Activated CD8-positive, alpha-beta memory T cell treated with anti-CD3 and anti-CD28 coated beads, Interleukin-2, amount 10 ng/mL, durations not matched to agents 7 days and 5 days (primary cell): Measurements from ENCODE around the gene NCK1. TPM values are rescaled to one million over a fixed set of nuclear protein-coding genes. Genes with fewer than 3 reads are reported as not detected.
A peak's percentile ranks its signal among the peaks of the same experiment; 100 is the strongest.

Source experiments
- ATAC-seq: fragments of 150-1000 bp; cut with Tn5 transposase; one replicate; pipeline ENCODE4 v1.10.0; 2021; ENCODE audit warnings: moderate library complexity
- CTCF ChIA-PET: fragments of 350-600 bp; sonication (Branson Sonifier 250); formaldehyde crosslinking; loops from one replicate; lab custom pipeline; 2021; ENCODE audit warnings: antibody characterized with exemption; lab: Charles Lee
- DNase-seq: peaks from one replicate; pipeline ENCODE4 v3.0.0-alpha.2; 2020
- H3K27ac Mint-ChIP-seq: one replicate; pipeline ENCODE4 v1.8.0; 2021; ENCODE audit warnings: mild to moderate bottlenecking, mixed read lengths
- H3K27me3 Mint-ChIP-seq: one replicate; pipeline ENCODE4 v1.8.0; 2021; ENCODE audit warnings: mixed read lengths
- H3K36me3 Mint-ChIP-seq: one replicate; pipeline ENCODE4 v1.8.0; 2021; ENCODE audit warnings: mild to moderate bottlenecking, mixed read lengths
- H3K4me1 Mint-ChIP-seq: one replicate; pipeline ENCODE4 v1.8.0; 2021; ENCODE audit warnings: mixed read lengths
- H3K4me3 Mint-ChIP-seq: one replicate; pipeline ENCODE4 v1.8.0; 2021; ENCODE audit warnings: mild to moderate bottlenecking, moderate library complexity, mixed read lengths
- H3K9me3 Mint-ChIP-seq: one replicate; pipeline ENCODE4 v1.8.0; 2022; ENCODE audit warnings: low read depth, mixed read lengths
- total RNA-seq, 2 experiments: library from RNA; stranded (reverse); gene quantifications; one replicate each; pipeline ENCODE4 v1.2.3, GENCODE V29; 2021

The NCK1 gene
- total RNA-seq, 2 experiments from 2014 or later, result 37.1 to 37.4 TPM

GRCh38 chr3:136947477-136947876 lies 85.5 kb downstream of the NCK1 start:
- Mint-ChIP-seq H3K36me3 (peaks cover 29% of the 10 kb centered on the region), H3K27ac (no peak overlapping the region), H3K4me3 (no peak overlapping the region), H3K9me3 (no peaks in the 10 kb centered on the region), H3K27me3 (no peaks in the 10 kb centered on the region), H3K4me1 (peaks cover 9% of the 10 kb centered on the region)
- CTCF ChIA-PET, result interaction anchor here (1.3 to 1.6 kb wide), 2 partner anchors 12 to 195 kb away, joined by 3 to 5 read pairs; partner anchors contain the start of gene STAG1
- ATAC-seq (no peak), DNase-seq (no peak)

- ATAC-seq, result no peak
- Mint-ChIP-seq H3K4me3 (no peak overlapping the region), H3K4me1 (peaks cover 2% of the 10 kb centered on the region), H3K27me3 (no peaks in the 10 kb centered on the region), H3K36me3 (peaks cover 26% of the 10 kb centered on the region), H3K9me3 (no peaks in the 10 kb centered on the region), H3K27ac (no peak overlapping the region)
- DNase-seq, result no peak
- CTCF ChIA-PET, result no interaction called here
Observed at GRCh38 chr3:136949146-136949545, 87.1 kb downstream of the NCK1 start.

GRCh38 chr3:136949708-136950107 lies 87.7 kb downstream of the NCK1 start:
- ATAC-seq (no peak), DNase-seq (no peak)
- H3K36me3 Mint-ChIP-seq, result peaks cover 23% of the 10 kb centered on the region
- no peak overlapping the region for H3K27ac Mint-ChIP-seq
- CTCF ChIA-PET, result no interaction called here
- H3K27me3 Mint-ChIP-seq, result no peaks in the 10 kb centered on the region
- H3K4me1 Mint-ChIP-seq, result peaks cover 6% of the 10 kb centered on the region
- H3K9me3 Mint-ChIP-seq, result no peaks in the 10 kb centered on the region
- H3K4me3 Mint-ChIP-seq, result no peak overlapping the region

- CTCF ChIA-PET, result interaction anchor here (0.9 to 1.3 kb wide), 3 partner anchors 10 to 91 kb away, joined by 3 read pairs; no protein-coding TSS in a partner anchor
- no peak for DNase-seq
- Mint-ChIP-seq H3K4me3 (no peak overlapping the region), H3K36me3 (peaks cover 20% of the 10 kb centered on the region), H3K27me3 (no peaks in the 10 kb centered on the region), H3K27ac (no peak overlapping the region), H3K9me3 (no peaks in the 10 kb centered on the region), H3K4me1 (peaks cover 15% of the 10 kb centered on the region)
- ATAC-seq, result no peak
Observed at GRCh38 chr3:136950623-136951022, 88.6 kb downstream of the NCK1 start.

- H3K4me1 Mint-ChIP-seq, result peaks cover 16% of the 10 kb centered on the region
- H3K36me3 Mint-ChIP-seq, result peaks cover 10% of the 10 kb centered on the region
- DNase-seq (no peak), ATAC-seq (no peak)
- H3K27me3 Mint-ChIP-seq, result no peaks in the 10 kb centered on the region
- H3K9me3 Mint-ChIP-seq, result peaks cover 1% of the 10 kb centered on the region
- no peak overlapping the region for H3K4me3 Mint-ChIP-seq
- CTCF ChIA-PET, result no interaction called here
- no peak overlapping the region for H3K27ac Mint-ChIP-seq
Observed at GRCh38 chr3:136952292-136952691, 90.3 kb downstream of the NCK1 start.

GRCh38 chr3:136954251-136954650 lies 92.2 kb downstream of the NCK1 start:
- no peak for ATAC-seq
- no peak for DNase-seq
- Mint-ChIP-seq H3K36me3 (peaks cover 4% of the 10 kb centered on the region), H3K4me1 (peaks cover 14% of the 10 kb centered on the region), H3K4me3 (no peak overlapping the region), H3K27ac (no peak overlapping the region), H3K9me3 (peaks cover 1% of the 10 kb centered on the region), H3K27me3 (no peaks in the 10 kb centered on the region)
- CTCF ChIA-PET, result no interaction called here

GRCh38 chr3:136954980-136955780 lies 93.2 kb downstream of the NCK1 start:
- DNase-seq (no peak), ATAC-seq (no peak)
- peaks cover 14% of the 10 kb centered on the region for H3K4me1 Mint-ChIP-seq
- CTCF ChIA-PET, result no interaction called here
- H3K4me3 Mint-ChIP-seq, result no peak overlapping the region
- no peaks in the 10 kb centered on the region for H3K27me3 Mint-ChIP-seq
- H3K27ac Mint-ChIP-seq, result peak overlapping the region; percentile 4
- peaks cover 1% of the 10 kb centered on the region for H3K9me3 Mint-ChIP-seq
- H3K36me3 Mint-ChIP-seq, result peaks cover 4% of the 10 kb centered on the region

GRCh38 chr3:136955813-136956212 lies 93.8 kb downstream of the NCK1 start:
- Mint-ChIP-seq H3K4me3 (no peak overlapping the region), H3K4me1 (peaks cover 14% of the 10 kb centered on the region), H3K9me3 (peaks cover 1% of the 10 kb centered on the region), H3K36me3 (peaks cover 5% of the 10 kb centered on the region), H3K27me3 (no peaks in the 10 kb centered on the region), H3K27ac (no peak overlapping the region)
- CTCF ChIA-PET, result no interaction called here
- ATAC-seq (no peak), DNase-seq (no peak)

- CTCF ChIA-PET, result no interaction called here
- Mint-ChIP-seq H3K4me1 (peaks cover 14% of the 10 kb centered on the region), H3K4me3 (no peak overlapping the region), H3K27me3 (no peaks in the 10 kb centered on the region), H3K27ac (no peak overlapping the region), H3K9me3 (peaks cover 1% of the 10 kb centered on the region), H3K36me3 (peaks cover 8% of the 10 kb centered on the region)
- ATAC-seq (no peak), DNase-seq (no peak)
Observed at GRCh38 chr3:136956971-136957370, 95.0 kb downstream of the NCK1 start.

GRCh38 chr3:136957751-136958288 lies 95.8 kb downstream of the NCK1 start, which contains the start of gene IL20RB:
Gene IL20RB (plus strand): TSS chr3:136957983. CDS start chr3:136958114, 131 bp downstream.
- Mint-ChIP-seq H3K27me3 (no peaks in the 10 kb centered on the region), H3K4me1 (peaks cover 14% of the 10 kb centered on the region), H3K9me3 (peaks cover 1% of the 10 kb centered on the region), H3K4me3 (no peak within 1 kb of the TSS), H3K27ac (no peak within 1 kb of the TSS), H3K36me3 (peaks cover 8% of the 10 kb centered on the region)
- CTCF ChIA-PET, result interaction anchor here (1.8 kb wide), 1 partner anchor 56 kb away, joined by 4 read pairs; no protein-coding TSS in a partner anchor
- ATAC-seq (no peak), DNase-seq (no peak)

- no peak for DNase-seq
- Mint-ChIP-seq H3K27ac (no peak overlapping the region), H3K9me3 (peaks cover 1% of the 10 kb centered on the region), H3K27me3 (no peaks in the 10 kb centered on the region), H3K4me1 (peaks cover 14% of the 10 kb centered on the region), H3K36me3 (peaks cover 8% of the 10 kb centered on the region), H3K4me3 (no peak overlapping the region)
- ATAC-seq, result no peak
- CTCF ChIA-PET, result interaction anchor here (1.8 kb wide), 1 partner anchor 55 kb away, joined by 4 read pairs; no protein-coding TSS in a partner anchor
Observed at GRCh38 chr3:136958939-136959338, 96.9 kb downstream of the NCK1 start.

- ATAC-seq (no peak), DNase-seq (no peak)
- peaks cover 8% of the 10 kb centered on the region for H3K36me3 Mint-ChIP-seq
- H3K4me1 Mint-ChIP-seq, result peaks cover 11% of the 10 kb centered on the region
- no peaks in the 10 kb centered on the region for H3K27me3 Mint-ChIP-seq
- no peak overlapping the region for H3K27ac Mint-ChIP-seq
- H3K4me3 Mint-ChIP-seq, result no peak overlapping the region
- H3K9me3 Mint-ChIP-seq, result peaks cover 1% of the 10 kb centered on the region
- CTCF ChIA-PET, result interaction anchor here (1.8 kb wide), 1 partner anchor 54 kb away, joined by 4 read pairs; no protein-coding TSS in a partner anchor
Observed at GRCh38 chr3:136959599-136959998, 97.6 kb downstream of the NCK1 start.

- CTCF ChIA-PET, result interaction anchor here (1.4 kb wide), 1 partner anchor 10 kb away, joined by 3 read pairs; no protein-coding TSS in a partner anchor
- H3K27me3 Mint-ChIP-seq, result no peaks in the 10 kb centered on the region
- DNase-seq, result no peak
- H3K27ac Mint-ChIP-seq, result no peak overlapping the region
- H3K9me3 Mint-ChIP-seq, result peaks cover 1% of the 10 kb centered on the region
- H3K36me3 Mint-ChIP-seq, result peaks cover 8% of the 10 kb centered on the region
- no peak overlapping the region for H3K4me3 Mint-ChIP-seq
- no peak for ATAC-seq
- no peaks in the 10 kb centered on the region for H3K4me1 Mint-ChIP-seq
Observed at GRCh38 chr3:136960838-136961836, 99.1 kb downstream of the NCK1 start.
